ENCODE data around the gene RPS15A.
"Not testable (repeated sequence)": the region's sequence is repeated elsewhere in the genome, so short reads cannot be mapped to it uniquely, and the experiment has no call there.

Gene RPS15A

GRCh38 chr16:18800293-18800692 lies 10.2 kb upstream of the RPS15A start:
- H3K4me3 ChIP-seq (ENCODE audit: low read depth, low read length): peak overlapping the region; percentile 96
- no peak for DNase-seq (ENCODE audit: low read depth)

DNA sequence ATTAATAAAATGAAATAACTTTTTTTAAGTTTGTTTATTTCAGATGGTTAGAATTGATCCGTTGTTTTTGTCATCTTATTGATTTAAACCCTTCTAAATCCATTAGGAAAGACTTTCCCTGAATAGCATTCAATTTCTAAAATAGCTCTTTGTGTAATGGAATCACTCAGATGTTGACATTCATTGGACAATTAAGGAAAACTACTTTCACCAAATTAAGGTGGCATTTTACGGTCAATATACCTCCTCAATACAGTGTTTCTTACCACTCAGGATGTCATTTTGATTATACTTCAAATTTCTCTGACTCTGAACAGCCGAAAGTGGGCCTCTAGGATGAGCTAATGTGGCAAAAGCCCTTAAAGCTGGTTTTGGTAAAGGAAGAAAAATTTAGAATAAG lies 9.4 kb upstream of the RPS15A start:
- H3K4me3 ChIP-seq (ENCODE audit: low read depth, low read length): peak overlapping the region; percentile 96

GRCh38 chr16:18797746-18798145 lies 7.6 kb upstream of the RPS15A start:
- no peak overlapping the region for H3K4me3 ChIP-seq (ENCODE audit: low read depth, low read length)
- no peak for DNase-seq (ENCODE audit: low read depth)

More for the DNA sequence above, 9.4 kb upstream of the RPS15A start:
- no peak for DNase-seq (ENCODE audit: low read depth)

- H3K4me3 ChIP-seq (ENCODE audit: low read depth, low read length): no peak overlapping the region
- no peak for DNase-seq (ENCODE audit: low read depth)
These were observed 6.2 kb upstream of the RPS15A start for GRCh38 chr16:18796377-18796776.

DNA sequence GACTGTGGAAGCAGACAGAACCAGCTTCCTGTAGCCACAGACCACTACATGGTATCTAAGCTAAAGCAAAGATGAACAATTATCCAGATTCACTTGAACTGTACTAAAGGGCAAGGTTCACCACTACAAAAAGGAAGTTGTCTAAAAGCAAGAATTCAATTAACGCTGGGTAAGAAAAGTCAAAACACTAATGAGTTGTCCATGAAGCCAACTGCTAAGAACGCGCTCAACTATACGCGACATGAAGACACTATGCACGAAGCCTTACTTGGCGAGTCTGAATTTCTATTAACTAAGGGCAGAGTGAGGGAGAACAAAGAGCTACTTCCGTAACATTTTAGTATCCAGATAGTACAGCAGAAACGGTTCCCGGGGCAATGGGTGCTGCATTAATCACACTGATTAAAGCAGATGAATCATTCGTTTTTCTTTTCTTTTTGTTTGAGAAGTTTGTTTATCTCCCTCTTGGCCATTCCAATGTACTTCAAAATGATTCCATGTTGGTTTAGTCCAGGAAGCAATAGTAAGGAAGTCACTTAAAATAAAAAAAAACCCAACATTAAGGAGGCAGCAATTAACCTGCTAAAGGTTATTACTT lies 2.8 kb upstream of the RPS15A start:
- DNase-seq (ENCODE audit: low read depth): no peak
- H3K4me3 ChIP-seq (ENCODE audit: low read depth, low read length): no peak overlapping the region

- DNase-seq (ENCODE audit: low read depth): no peak
- peak overlapping the region; percentile 92 for H3K4me3 ChIP-seq (ENCODE audit: low read depth, low read length)
These were observed 652 bp downstream of the RPS15A start for GRCh38 chr16:18789515-18789849.

DNA sequence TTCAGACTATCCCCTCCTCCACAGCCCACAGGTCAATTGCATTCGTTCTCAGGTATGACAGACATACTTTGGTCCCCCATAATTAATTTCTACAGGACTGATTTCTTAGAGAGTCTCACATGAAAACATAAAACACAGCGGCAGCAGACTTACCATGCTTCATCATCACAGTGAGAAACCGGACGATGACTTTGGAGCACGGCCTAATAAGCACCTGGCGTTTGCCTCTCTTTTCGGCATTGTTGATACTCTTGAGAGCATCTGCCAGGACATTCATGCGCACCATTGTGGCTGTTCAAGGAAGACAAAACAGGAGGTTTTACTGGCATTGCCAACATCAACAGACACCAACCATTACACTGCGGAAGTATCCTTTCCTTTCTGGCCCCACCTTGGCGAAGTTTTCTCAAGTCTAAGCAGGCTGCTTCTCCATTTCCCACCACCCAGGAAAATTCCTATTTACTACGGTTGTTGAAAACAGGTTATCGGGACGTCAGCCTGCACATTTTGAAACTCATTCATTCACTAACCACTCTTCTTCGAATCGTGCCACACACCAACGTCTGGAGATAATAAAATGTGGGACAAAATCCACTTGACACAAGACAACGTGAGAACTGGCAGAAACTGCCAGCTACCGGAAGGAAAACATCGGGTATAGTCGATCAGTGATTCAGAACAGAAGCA lies 1.2 kb downstream of the RPS15A start:
- H3K4me3 ChIP-seq (ENCODE audit: low read depth, low read length): peak overlapping the region; percentile 92
- DNase-seq (ENCODE audit: low read depth): no peak

DNA sequence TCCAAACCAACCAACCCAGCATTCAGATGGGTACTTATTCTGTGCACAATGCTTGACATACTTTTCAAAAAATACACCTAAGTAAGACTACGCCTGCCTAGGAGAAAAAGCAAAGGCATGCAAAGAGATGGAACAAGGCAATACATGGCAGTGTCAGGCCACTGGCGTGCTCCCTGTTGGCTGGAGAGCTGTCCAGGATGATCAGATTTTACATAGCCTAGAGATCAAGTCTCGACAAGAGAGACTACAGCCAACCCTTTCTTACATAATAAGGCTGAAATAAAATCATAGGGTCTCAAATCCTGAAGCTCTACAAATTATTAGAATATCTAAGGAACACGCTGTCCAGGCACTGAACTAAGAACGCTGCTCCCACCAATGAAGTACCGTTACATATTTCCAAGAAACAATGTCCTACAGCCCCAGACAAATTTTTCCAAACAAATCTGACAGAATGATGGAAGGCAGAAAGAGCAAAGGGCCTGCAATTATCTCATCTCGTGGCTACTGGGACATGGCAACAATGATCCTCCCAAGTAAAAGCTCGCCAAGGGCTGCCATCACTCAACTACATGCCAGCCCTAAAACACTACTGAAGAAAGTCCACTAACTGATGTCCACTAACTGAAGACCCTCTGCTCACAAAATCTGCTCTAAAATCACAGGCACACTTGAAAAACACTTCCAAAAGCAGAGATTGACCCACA lies 5.1 kb downstream of the RPS15A start:
- DNase-seq (ENCODE audit: low read depth): no peak
- no peak overlapping the region for H3K4me3 ChIP-seq (ENCODE audit: low read depth, low read length)

- no peak overlapping the region for H3K4me3 ChIP-seq (ENCODE audit: low read depth, low read length)
- DNase-seq (ENCODE audit: low read depth): no peak
These were observed 6.4 kb downstream of the RPS15A start for GRCh38 chr16:18783430-18784341.

GRCh38 chr16:18782697-18783429 lies 7.3 kb downstream of the RPS15A start:
- H3K4me3 ChIP-seq (ENCODE audit: low read depth, low read length): no peak overlapping the region
- DNase-seq (ENCODE audit: low read depth): no peak

- DNase-seq (ENCODE audit: low read depth); H3K4me3 ChIP-seq (ENCODE audit: low read depth, low read length): not testable (repeated sequence)
These were observed 8.9 kb downstream of the RPS15A start for GRCh38 chr16:18781232-18781631.

DNA sequence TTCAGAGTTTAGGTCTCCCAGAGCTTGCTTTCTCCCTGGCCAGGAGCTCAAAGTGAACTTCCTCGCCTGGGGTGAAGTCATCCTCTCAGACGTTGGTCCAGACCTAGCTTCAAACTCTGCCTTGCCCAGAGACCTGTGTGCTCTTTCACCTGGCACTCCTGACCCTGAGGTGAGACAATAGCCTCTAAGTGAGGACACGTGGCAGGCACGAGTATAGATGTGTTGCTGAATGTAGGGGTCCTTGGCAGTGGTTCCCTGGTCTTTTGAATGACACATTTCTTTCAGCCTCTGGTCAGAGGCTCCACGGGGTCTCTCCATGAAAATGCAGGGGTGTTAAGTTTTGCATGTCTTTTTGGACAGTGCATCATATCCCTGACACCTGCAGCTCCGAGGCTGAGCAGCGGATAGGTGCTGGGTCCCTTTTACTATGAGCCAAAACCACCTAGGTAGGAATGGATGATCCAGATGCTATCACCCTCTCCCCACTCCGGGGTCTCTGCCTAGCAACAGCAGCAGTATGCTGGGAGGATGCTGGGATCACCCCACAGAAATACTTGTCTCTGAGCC lies 9.6 kb downstream of the RPS15A start:
- H3K4me3 ChIP-seq (ENCODE audit: low read depth, low read length); DNase-seq (ENCODE audit: low read depth): not testable (repeated sequence)

DNA sequence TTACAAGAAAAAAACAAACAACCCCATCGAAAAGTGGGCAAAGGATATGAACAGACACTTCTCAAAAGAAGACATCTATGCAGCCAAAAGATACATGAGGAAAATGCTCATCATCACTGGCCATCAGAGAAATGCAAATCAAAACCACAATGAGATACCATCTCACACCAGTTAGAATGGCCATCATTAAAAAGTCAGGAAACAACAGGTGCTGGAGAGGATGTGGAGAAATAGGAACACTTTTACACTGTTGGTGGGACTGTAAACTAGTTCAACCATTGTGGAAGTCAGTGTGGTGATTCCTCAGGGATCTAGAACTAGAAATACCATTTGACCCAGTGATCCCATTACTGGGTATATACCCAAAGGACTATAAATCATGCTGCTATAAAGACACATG lies 12.5 kb downstream of the RPS15A start:
- H3K4me3 ChIP-seq (ENCODE audit: low read depth, low read length); DNase-seq (ENCODE audit: low read depth): not testable (repeated sequence)

DNA sequence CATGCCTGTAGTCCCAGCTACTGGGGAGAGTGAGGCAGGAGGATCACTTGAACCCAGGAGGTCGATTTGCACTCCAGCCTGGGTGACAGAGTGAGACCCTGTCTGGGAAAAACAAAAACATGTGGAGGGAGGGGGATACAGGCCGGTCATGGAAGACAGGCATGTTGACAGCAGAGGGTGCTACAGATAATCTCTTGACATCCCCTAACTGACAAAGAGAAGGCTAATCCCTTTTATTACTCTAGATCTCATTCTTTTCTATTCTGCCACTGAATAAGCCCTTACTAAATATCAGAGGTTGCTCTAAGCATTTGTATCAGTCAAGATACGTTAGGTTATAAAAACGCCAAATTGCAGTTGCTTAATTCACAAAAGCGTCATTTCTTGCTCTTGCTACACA lies 13.8 kb downstream of the RPS15A start:
- DNase-seq (ENCODE audit: low read depth); H3K4me3 ChIP-seq (ENCODE audit: low read depth, low read length): not testable (repeated sequence)

GRCh38 chr16:18774651-18775050 lies 15.5 kb downstream of the RPS15A start:
- not testable (repeated sequence) for H3K4me3 ChIP-seq (ENCODE audit: low read depth, low read length); DNase-seq (ENCODE audit: low read depth)

DNA sequence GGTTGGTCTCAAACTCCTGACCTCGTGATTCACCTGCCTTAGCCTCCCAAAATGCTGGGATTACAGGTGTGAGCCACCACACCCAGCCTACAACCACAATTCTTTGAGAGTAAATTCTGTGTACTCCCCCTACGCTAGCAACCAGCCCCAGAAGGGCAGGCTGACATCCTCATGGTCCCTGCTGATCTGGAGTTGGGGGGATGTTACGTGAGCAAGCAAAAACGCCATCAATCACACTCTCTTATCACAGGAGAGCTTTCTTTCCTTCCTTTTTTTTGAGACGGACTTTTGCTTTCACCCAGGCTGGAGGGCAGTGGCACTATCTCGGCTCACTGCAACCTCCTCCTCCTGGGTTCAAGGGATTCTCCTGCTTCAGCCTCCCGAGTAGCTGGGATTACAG lies 18.0 kb downstream of the RPS15A start:
- DNase-seq (ENCODE audit: low read depth); H3K4me3 ChIP-seq (ENCODE audit: low read depth, low read length): not testable (repeated sequence)

- H3K4me3 ChIP-seq (ENCODE audit: low read depth, low read length); DNase-seq (ENCODE audit: low read depth): not testable (repeated sequence)
These were observed 19.7 kb downstream of the RPS15A start for GRCh38 chr16:18770336-18770962.

DNA sequence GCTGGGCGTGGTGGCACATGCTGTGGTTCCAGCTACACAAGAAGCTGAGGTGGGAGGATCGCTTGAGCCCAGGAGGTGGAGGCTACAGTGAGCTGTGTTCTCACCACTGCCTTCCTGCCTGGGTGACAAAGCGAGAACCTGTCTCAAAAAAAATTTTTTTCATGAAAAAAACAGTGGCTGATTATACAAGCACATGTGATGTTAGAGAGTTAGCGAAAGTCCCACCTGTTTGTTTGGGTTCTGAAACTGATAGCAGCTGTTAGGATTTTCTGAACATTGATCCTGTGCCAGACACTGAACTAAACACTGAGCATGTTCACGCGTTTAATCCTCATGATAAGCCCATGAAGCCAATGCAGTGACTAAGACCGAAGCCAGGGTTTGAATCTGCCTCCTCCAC lies 22.9 kb downstream of the RPS15A start:
- not testable (repeated sequence) for DNase-seq (ENCODE audit: low read depth)

More for the DNA sequence above, 22.9 kb downstream of the RPS15A start:
- not testable (repeated sequence) for H3K4me3 ChIP-seq (ENCODE audit: low read depth, low read length)
